IMR-90 (cell line): ENCODE results near the gene MPI. TPM values are rescaled to one million over a fixed set of nuclear protein-coding genes. Genes with fewer than 3 reads are reported as not detected.

Experiments used
- ATAC-seq: fragments of 200-7000 bp; cut with Tn5 transposase; 2 replicates; pipeline ENCODE4 v1.9.1; 2020; ENCODE audit warnings: low read depth, mild to moderate bottlenecking, moderate library complexity
- BruUV-seq: library from RNA; stranded (reverse); fragments of 400-500 nt; replicated peaks from 2 replicates; lab custom pipeline; 2021; lab: Mats Ljungman, UMichigan
- CTCF ChIA-PET: fragments of 300-600 bp; formaldehyde crosslinking; extraction: SDS; loops from one replicate; lab custom pipeline; 2021; ENCODE audit warnings: antibody characterized with exemption; lab: Yijun Ruan, JAX
- POLR2A ChIA-PET: fragments of 300-600 bp; sonication (Branson Sonifier 250); formaldehyde crosslinking; loops from one replicate; lab custom pipeline; 2022; ENCODE audit warnings: antibody characterized with exemption; ENCODE audit not compliant: unreplicated experiment; lab: Charles Lee
- DNase-seq: peaks from one replicate; pipeline ENCODE4 v3.0.0; 2013
- H2AFZ ChIP-seq: replicated peaks from 2 replicates; pipeline ENCODE3; 2013; ENCODE audit warnings: low read length, mild to moderate bottlenecking; ENCODE audit not compliant: poor library complexity
- H2AK5ac ChIP-seq: 2 replicates; pipeline ENCODE4 v1.6.1; 2013; ENCODE audit warnings: low read depth, low read length, inconsistent platforms
- H2AK9ac ChIP-seq: replicated peaks from 2 replicates; pipeline ENCODE3; 2013; ENCODE audit warnings: mild to moderate bottlenecking, low read depth, low read length, moderate library complexity; ENCODE audit not compliant: poor library complexity
- H2BK120ac ChIP-seq: 2 replicates; pipeline ENCODE4 v1.6.1; 2013; ENCODE audit warnings: low read depth, low read length, inconsistent platforms
- H2BK15ac ChIP-seq: 3 replicates; pipeline ENCODE4 v1.6.1; 2013; ENCODE audit warnings: low read depth, low read length, inconsistent platforms
- H2BK20ac ChIP-seq: 2 replicates; pipeline ENCODE4 v1.6.1; 2013; ENCODE audit warnings: low read depth, mild to moderate bottlenecking, inconsistent platforms, low read length, moderate library complexity
- H2BK5ac ChIP-seq: 2 replicates; pipeline ENCODE4 v1.6.1; 2013; ENCODE audit warnings: mild to moderate bottlenecking, low read depth, low read length, inconsistent platforms; ENCODE audit not compliant: poor library complexity, severe bottlenecking
- H3K14ac ChIP-seq: replicated peaks from 2 replicates; pipeline ENCODE4 v1.6.1; 2013; ENCODE audit warnings: low read depth, low read length, inconsistent platforms
- H3K18ac ChIP-seq: 2 replicates; pipeline ENCODE4 v1.6.1; 2013; ENCODE audit warnings: low read depth, low read length, control low read depth
- H3K23ac ChIP-seq: 2 replicates; pipeline ENCODE4 v1.6.1; 2013; ENCODE audit warnings: low read depth, low read length, inconsistent platforms
- H3K27ac ChIP-seq: 2 replicates; pipeline ENCODE4 v1.5.1; 2013; ENCODE audit warnings: mild to moderate bottlenecking, control low read depth, low read length; ENCODE audit not compliant: insufficient read depth
- H3K27me3 ChIP-seq: 2 replicates; pipeline ENCODE4 v1.6.1; 2013; ENCODE audit warnings: low read length; ENCODE audit not compliant: control insufficient read depth, insufficient read depth
- H3K36me3 ChIP-seq: 2 replicates; pipeline ENCODE4 v1.6.1; 2013; ENCODE audit warnings: low read length, mixed read lengths; ENCODE audit not compliant: control insufficient read depth, insufficient read depth
- H3K4ac ChIP-seq: 2 replicates; pipeline ENCODE4 v1.6.1; 2013; ENCODE audit warnings: low read depth, low read length, inconsistent platforms
- H3K4me1 ChIP-seq: 2 replicates; pipeline ENCODE4 v1.6.1; 2013; ENCODE audit warnings: low read length, mixed read lengths; ENCODE audit not compliant: control insufficient read depth, insufficient read depth
- H3K4me2 ChIP-seq: 2 replicates; pipeline ENCODE4 v1.6.1; 2013; ENCODE audit warnings: low read depth, mild to moderate bottlenecking, control low read depth, low read length, moderate library complexity
- H3K4me3 ChIP-seq: 2 replicates; pipeline ENCODE4 v1.5.1; 2013; ENCODE audit warnings: low read depth, mild to moderate bottlenecking, control low read depth, low read length, moderate library complexity; ENCODE audit not compliant: insufficient read depth
- H3K56ac ChIP-seq: 2 replicates; pipeline ENCODE4 v1.6.1; 2013; ENCODE audit warnings: low read length, inconsistent platforms; ENCODE audit not compliant: insufficient read depth; ENCODE audit errors: extremely low read depth
- H3K79me1 ChIP-seq, 2 experiments: 2 replicates each; pipeline ENCODE4 v1.6.1; 2013; ENCODE audit warnings: low read length in 2 of 2, inconsistent platforms in 1 of 2, low read depth in 1 of 2
- H3K9ac ChIP-seq: 2 replicates; pipeline ENCODE4 v1.6.1; 2013; ENCODE audit warnings: low read depth, low read length, control low read depth
- H3K9me1 ChIP-seq: 2 replicates; pipeline ENCODE4 v1.6.1; 2013; ENCODE audit warnings: low read length, inconsistent platforms; ENCODE audit not compliant: insufficient read depth
- H3K9me3 ChIP-seq: 2 replicates; pipeline ENCODE4 v1.6.1; 2013; ENCODE audit warnings: low read length; ENCODE audit not compliant: control insufficient read depth, insufficient read depth
- H4K20me1 ChIP-seq: 2 replicates; pipeline ENCODE4 v1.6.1; 2013; ENCODE audit warnings: low read length, inconsistent platforms; ENCODE audit not compliant: insufficient read depth
- H4K5ac ChIP-seq: 2 replicates; pipeline ENCODE4 v1.6.1; 2013; ENCODE audit warnings: mild to moderate bottlenecking, low read depth, low read length, control low read depth
- H4K8ac ChIP-seq, 2 experiments: 2 replicates each; pipeline ENCODE4 v1.6.1; 2013; ENCODE audit warnings: low read depth in 2 of 2, low read length in 2 of 2, control low read depth in 1 of 2, inconsistent platforms in 1 of 2
- H4K91ac ChIP-seq: 2 replicates; pipeline ENCODE4 v1.6.1; 2013; ENCODE audit warnings: low read depth, low read length, inconsistent platforms; ENCODE audit not compliant: insufficient read depth
- BHLHE40 ChIP-seq: fragments of 150-350 bp; IDR thresholded peaks from 2 replicates; pipeline ENCODE4 v1.6.1; 2016; ENCODE audit warnings: mild to moderate bottlenecking, low read depth, low read length
- CHD1 ChIP-seq: IDR thresholded peaks from 2 replicates; pipeline ENCODE4 v1.6.1; 2012; ENCODE audit warnings: low read depth, low read length, improper control_type of control experiment
- FOS ChIP-seq: fragments of 150-350 bp; IDR thresholded peaks from 2 replicates; pipeline ENCODE4 v1.6.1; 2016; ENCODE audit warnings: low read depth, low read length
- MAFK ChIP-seq: IDR thresholded peaks from 2 replicates; pipeline ENCODE4 v1.6.1; 2012; ENCODE audit warnings: low read depth, low read length, improper control_type of control experiment
- MXI1 ChIP-seq: IDR thresholded peaks from 2 replicates; pipeline ENCODE4 v1.6.1; 2012; ENCODE audit warnings: low read depth, mild to moderate bottlenecking, low read length, moderate library complexity, borderline replicate concordance
- NFE2L2 ChIP-seq: fragments of 150-350 bp; IDR thresholded peaks from 2 replicates; pipeline ENCODE4 v1.6.1; 2016; ENCODE audit warnings: low read depth, mild to moderate bottlenecking, low read length
- RCOR1 ChIP-seq: IDR thresholded peaks from 2 replicates; pipeline ENCODE4 v1.6.1; 2012; ENCODE audit warnings: mild to moderate bottlenecking, low read length, improper control_type of control experiment; ENCODE audit not compliant: insufficient replicate concordance
- RFX5 ChIP-seq: IDR thresholded peaks from 2 replicates; pipeline ENCODE4 v1.8.0; 2012; ENCODE audit warnings: low read depth, mild to moderate bottlenecking, low read length, moderate library complexity
- SMC3 ChIP-seq: fragments of 150-350 bp; IDR thresholded peaks from 2 replicates; pipeline ENCODE4 v1.6.1; 2016; ENCODE audit warnings: low read depth, mild to moderate bottlenecking, antibody characterized with exemption, low read length, moderate library complexity
- dilution Hi-C: fragments of 300-500 bp; cut with HindIII; formaldehyde crosslinking; loops from one replicate; pipeline ENCODE4 v1.14.3; 2018; ENCODE audit warnings: low sequenced_read_pairs; ENCODE audit not compliant: unreplicated experiment
- in situ Hi-C: fragments of 300-500 bp; cut with MboI; formaldehyde crosslinking; loops from 3 replicates; pipeline ENCODE4 v1.14.3; 2019; ENCODE audit warnings: low sequenced_read_pairs, inconsistent platforms, mixed read lengths
- intact Hi-C: fragments of 100-400 bp; cut with micrococcal nuclease; formaldehyde crosslinking; loops from 2 replicates; pipeline ENCODE4 v1.10.0; 2022
- polyA plus RNA-seq, 3 experiments: library from polyadenylated mRNA; depleted of rRNA; stranded (reverse); fragments of >200 nt; gene quantifications; 2 replicates each; pipeline ENCODE4 v1.2.3, GENCODE V29; 2012; ENCODE audit warnings: low replicate concordance in 1 of 3
- total RNA-seq: library from RNA; depleted of rRNA; stranded (reverse); fragments of >200 nt; gene quantifications from 2 replicates; pipeline ENCODE4 v1.2.3, GENCODE V29; 2012
- TF ChIP-seq, protein P1 (sequence below): fragments of 150-350 bp; IDR thresholded peaks from 2 replicates; pipeline ENCODE4 v1.6.1; 2017; ENCODE audit warnings: mild to moderate bottlenecking, antibody characterized with exemption, low read length, low read depth

MPI gene
- total and polyA plus RNA-seq, 2 of the 4 experiments (the other 2 are of a cell fraction): 80.1 to 91.8 TPM

GRCh38 chr15:74869372-74869725 is 20.5 kb upstream of the MPI start:
- ChIA-PET CTCF (interaction anchor here (0.7 to 1.2 kb wide), 2 partner anchors 86 to 175 kb away, joined by 3 to 6 read pairs; no protein-coding TSS in a partner anchor), POLR2A (no interaction called here)
- peaks cover 73% of the 10 kb centered on the region for H4K20me1 ChIP-seq
- no peaks in the 10 kb centered on the region for H3K27me3 ChIP-seq
- intact Hi-C loops (no loop called here), dilution Hi-C loops (no loop called here), in situ Hi-C loops (no loop called here)
- peaks cover 16 to 85% of the 10 kb centered on the region in 2 experiments for H3K79me1 ChIP-seq
- TF ChIP-seq FOS (no peak), NFE2L2 (no peak), BHLHE40 (no peak), SMC3 (no peak), RFX5 (no peak), MAFK (no peak), RCOR1 (no peak), MXI1 (no peak), CHD1 (no peak)
- TF ChIP-seq, protein P1, sequence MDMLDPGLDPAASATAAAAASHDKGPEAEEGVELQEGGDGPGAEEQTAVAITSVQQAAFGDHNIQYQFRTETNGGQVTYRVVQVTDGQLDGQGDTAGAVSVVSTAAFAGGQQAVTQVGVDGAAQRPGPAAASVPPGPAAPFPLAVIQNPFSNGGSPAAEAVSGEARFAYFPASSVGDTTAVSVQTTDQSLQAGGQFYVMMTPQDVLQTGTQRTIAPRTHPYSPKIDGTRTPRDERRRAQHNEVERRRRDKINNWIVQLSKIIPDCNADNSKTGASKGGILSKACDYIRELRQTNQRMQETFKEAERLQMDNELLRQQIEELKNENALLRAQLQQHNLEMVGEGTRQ: no peak
- H4K91ac ChIP-seq: no peak overlapping the region
- peaks cover 41% of the 10 kb centered on the region for H3K9me1 ChIP-seq
- BruUV-seq: no TSS peak
- no peak overlapping the region for H3K27ac ChIP-seq
- no peak overlapping the region for H3K18ac ChIP-seq
- no peak for DNase-seq
- H2AK9ac ChIP-seq: no peak overlapping the region
- no peak for ATAC-seq
- H2AK5ac ChIP-seq: no peak overlapping the region
- H3K23ac ChIP-seq: no peak overlapping the region
- no peak overlapping the region for H3K9ac ChIP-seq
- no peak overlapping the region for H4K8ac ChIP-seq
- H3K4me3 ChIP-seq: no peak overlapping the region
- H2BK120ac ChIP-seq: no peak overlapping the region
- H2BK15ac ChIP-seq: no peak overlapping the region
- no peak overlapping the region for H2BK20ac ChIP-seq
- no peak overlapping the region for H3K14ac ChIP-seq
- H3K4me2 ChIP-seq: no peak overlapping the region
- H3K9me3 ChIP-seq: no peaks in the 10 kb centered on the region
- no peak overlapping the region for H3K56ac ChIP-seq
- no peak overlapping the region for H3K4ac ChIP-seq
- H2AFZ ChIP-seq: no peak overlapping the region
- no peak overlapping the region for H2BK5ac ChIP-seq
- peaks cover 18% of the 10 kb centered on the region for H3K4me1 ChIP-seq
- peaks cover 2% of the 10 kb centered on the region for H3K36me3 ChIP-seq
- no peak overlapping the region for H4K5ac ChIP-seq
